IMR-90 (cell line): ENCODE results near the gene AP3D1. TPM values are rescaled to one million over a fixed set of nuclear protein-coding genes. Genes with fewer than 3 reads are reported as not detected.

Experiments
- ATAC-seq: fragments of 200-7000 bp; cut with Tn5 transposase; 2 replicates; pipeline ENCODE4 v1.9.1; 2020; ENCODE audit warnings: low read depth, mild to moderate bottlenecking, moderate library complexity
- BruUV-seq: library from RNA; stranded (reverse); fragments of 400-500 nt; replicated peaks from 2 replicates; lab custom pipeline; 2021; lab: Mats Ljungman, UMichigan
- CTCF ChIA-PET: fragments of 300-600 bp; formaldehyde crosslinking; extraction: SDS; loops from one replicate; lab custom pipeline; 2021; ENCODE audit warnings: antibody characterized with exemption; lab: Yijun Ruan, JAX
- POLR2A ChIA-PET: fragments of 300-600 bp; sonication (Branson Sonifier 250); formaldehyde crosslinking; loops from one replicate; lab custom pipeline; 2022; ENCODE audit warnings: antibody characterized with exemption; ENCODE audit not compliant: unreplicated experiment; lab: Charles Lee
- DNase-seq: peaks from one replicate; pipeline ENCODE4 v3.0.0; 2013
- H2AFZ ChIP-seq: replicated peaks from 2 replicates; pipeline ENCODE3; 2013; ENCODE audit warnings: low read length, mild to moderate bottlenecking; ENCODE audit not compliant: poor library complexity
- H2AK5ac ChIP-seq: 2 replicates; pipeline ENCODE4 v1.6.1; 2013; ENCODE audit warnings: low read depth, low read length, inconsistent platforms
- H2AK9ac ChIP-seq: replicated peaks from 2 replicates; pipeline ENCODE3; 2013; ENCODE audit warnings: mild to moderate bottlenecking, low read depth, low read length, moderate library complexity; ENCODE audit not compliant: poor library complexity
- H2BK120ac ChIP-seq: 2 replicates; pipeline ENCODE4 v1.6.1; 2013; ENCODE audit warnings: low read depth, low read length, inconsistent platforms
- H2BK15ac ChIP-seq: 3 replicates; pipeline ENCODE4 v1.6.1; 2013; ENCODE audit warnings: low read depth, low read length, inconsistent platforms
- H2BK20ac ChIP-seq: 2 replicates; pipeline ENCODE4 v1.6.1; 2013; ENCODE audit warnings: low read depth, mild to moderate bottlenecking, inconsistent platforms, low read length, moderate library complexity
- H2BK5ac ChIP-seq: 2 replicates; pipeline ENCODE4 v1.6.1; 2013; ENCODE audit warnings: mild to moderate bottlenecking, low read depth, low read length, inconsistent platforms; ENCODE audit not compliant: poor library complexity, severe bottlenecking
- H3K14ac ChIP-seq: replicated peaks from 2 replicates; pipeline ENCODE4 v1.6.1; 2013; ENCODE audit warnings: low read depth, low read length, inconsistent platforms
- H3K18ac ChIP-seq: 2 replicates; pipeline ENCODE4 v1.6.1; 2013; ENCODE audit warnings: low read depth, low read length, control low read depth
- H3K23ac ChIP-seq: 2 replicates; pipeline ENCODE4 v1.6.1; 2013; ENCODE audit warnings: low read depth, low read length, inconsistent platforms
- H3K27ac ChIP-seq: 2 replicates; pipeline ENCODE4 v1.5.1; 2013; ENCODE audit warnings: mild to moderate bottlenecking, control low read depth, low read length; ENCODE audit not compliant: insufficient read depth
- H3K27me3 ChIP-seq: 2 replicates; pipeline ENCODE4 v1.6.1; 2013; ENCODE audit warnings: low read length; ENCODE audit not compliant: control insufficient read depth, insufficient read depth
- H3K36me3 ChIP-seq: 2 replicates; pipeline ENCODE4 v1.6.1; 2013; ENCODE audit warnings: low read length, mixed read lengths; ENCODE audit not compliant: control insufficient read depth, insufficient read depth
- H3K4ac ChIP-seq: 2 replicates; pipeline ENCODE4 v1.6.1; 2013; ENCODE audit warnings: low read depth, low read length, inconsistent platforms
- H3K4me1 ChIP-seq: 2 replicates; pipeline ENCODE4 v1.6.1; 2013; ENCODE audit warnings: low read length, mixed read lengths; ENCODE audit not compliant: control insufficient read depth, insufficient read depth
- H3K4me2 ChIP-seq: 2 replicates; pipeline ENCODE4 v1.6.1; 2013; ENCODE audit warnings: low read depth, mild to moderate bottlenecking, control low read depth, low read length, moderate library complexity
- H3K4me3 ChIP-seq: 2 replicates; pipeline ENCODE4 v1.5.1; 2013; ENCODE audit warnings: low read depth, mild to moderate bottlenecking, control low read depth, low read length, moderate library complexity; ENCODE audit not compliant: insufficient read depth
- H3K56ac ChIP-seq: 2 replicates; pipeline ENCODE4 v1.6.1; 2013; ENCODE audit warnings: low read length, inconsistent platforms; ENCODE audit not compliant: insufficient read depth; ENCODE audit errors: extremely low read depth
- H3K79me1 ChIP-seq, 2 experiments: 2 replicates each; pipeline ENCODE4 v1.6.1; 2013; ENCODE audit warnings: low read length in 2 of 2, inconsistent platforms in 1 of 2, low read depth in 1 of 2
- H3K9ac ChIP-seq: 2 replicates; pipeline ENCODE4 v1.6.1; 2013; ENCODE audit warnings: low read depth, low read length, control low read depth
- H3K9me1 ChIP-seq: 2 replicates; pipeline ENCODE4 v1.6.1; 2013; ENCODE audit warnings: low read length, inconsistent platforms; ENCODE audit not compliant: insufficient read depth
- H3K9me3 ChIP-seq: 2 replicates; pipeline ENCODE4 v1.6.1; 2013; ENCODE audit warnings: low read length; ENCODE audit not compliant: control insufficient read depth, insufficient read depth
- H4K20me1 ChIP-seq: 2 replicates; pipeline ENCODE4 v1.6.1; 2013; ENCODE audit warnings: low read length, inconsistent platforms; ENCODE audit not compliant: insufficient read depth
- H4K5ac ChIP-seq: 2 replicates; pipeline ENCODE4 v1.6.1; 2013; ENCODE audit warnings: mild to moderate bottlenecking, low read depth, low read length, control low read depth
- H4K8ac ChIP-seq, 2 experiments: 2 replicates each; pipeline ENCODE4 v1.6.1; 2013; ENCODE audit warnings: low read depth in 2 of 2, low read length in 2 of 2, control low read depth in 1 of 2, inconsistent platforms in 1 of 2
- H4K91ac ChIP-seq: 2 replicates; pipeline ENCODE4 v1.6.1; 2013; ENCODE audit warnings: low read depth, low read length, inconsistent platforms; ENCODE audit not compliant: insufficient read depth
- ELK1 ChIP-seq: fragments of 150-350 bp; IDR thresholded peaks from 2 replicates; pipeline ENCODE4 v1.6.1; 2016; ENCODE audit warnings: low read depth, mild to moderate bottlenecking, low read length, moderate library complexity, borderline replicate concordance
- RFX5 ChIP-seq: IDR thresholded peaks from 2 replicates; pipeline ENCODE4 v1.8.0; 2012; ENCODE audit warnings: low read depth, mild to moderate bottlenecking, low read length, moderate library complexity
- WGBS, 2 experiments: methylation state at CpG; one replicate each; pipeline versions ENCODE4 v1.1.5 to v1.1.7; 2013; ENCODE audit warnings: missing lambda C conversion rate in 2 of 2; ENCODE audit not compliant: insufficient read length in 1 of 2; ENCODE audit errors: extremely low coverage in 2 of 2; 5-methylcytosine and 5-hydroxymethylcytosine counted together
- dilution Hi-C: fragments of 300-500 bp; cut with HindIII; formaldehyde crosslinking; loops from one replicate; pipeline ENCODE4 v1.14.3; 2018; ENCODE audit warnings: low sequenced_read_pairs; ENCODE audit not compliant: unreplicated experiment
- in situ Hi-C: fragments of 300-500 bp; cut with MboI; formaldehyde crosslinking; loops from 3 replicates; pipeline ENCODE4 v1.14.3; 2019; ENCODE audit warnings: low sequenced_read_pairs, inconsistent platforms, mixed read lengths
- intact Hi-C: fragments of 100-400 bp; cut with micrococcal nuclease; formaldehyde crosslinking; loops from 2 replicates; pipeline ENCODE4 v1.10.0; 2022
- polyA plus RNA-seq, 3 experiments: library from polyadenylated mRNA; depleted of rRNA; stranded (reverse); fragments of >200 nt; gene quantifications; 2 replicates each; pipeline ENCODE4 v1.2.3, GENCODE V29; 2012; ENCODE audit warnings: low replicate concordance in 1 of 3
- total RNA-seq: library from RNA; depleted of rRNA; stranded (reverse); fragments of >200 nt; gene quantifications from 2 replicates; pipeline ENCODE4 v1.2.3, GENCODE V29; 2012

AP3D1 gene
- total and polyA plus RNA-seq, 2 of the 4 experiments (the other 2 are of a cell fraction): 75.3 to 129 TPM

DNA sequence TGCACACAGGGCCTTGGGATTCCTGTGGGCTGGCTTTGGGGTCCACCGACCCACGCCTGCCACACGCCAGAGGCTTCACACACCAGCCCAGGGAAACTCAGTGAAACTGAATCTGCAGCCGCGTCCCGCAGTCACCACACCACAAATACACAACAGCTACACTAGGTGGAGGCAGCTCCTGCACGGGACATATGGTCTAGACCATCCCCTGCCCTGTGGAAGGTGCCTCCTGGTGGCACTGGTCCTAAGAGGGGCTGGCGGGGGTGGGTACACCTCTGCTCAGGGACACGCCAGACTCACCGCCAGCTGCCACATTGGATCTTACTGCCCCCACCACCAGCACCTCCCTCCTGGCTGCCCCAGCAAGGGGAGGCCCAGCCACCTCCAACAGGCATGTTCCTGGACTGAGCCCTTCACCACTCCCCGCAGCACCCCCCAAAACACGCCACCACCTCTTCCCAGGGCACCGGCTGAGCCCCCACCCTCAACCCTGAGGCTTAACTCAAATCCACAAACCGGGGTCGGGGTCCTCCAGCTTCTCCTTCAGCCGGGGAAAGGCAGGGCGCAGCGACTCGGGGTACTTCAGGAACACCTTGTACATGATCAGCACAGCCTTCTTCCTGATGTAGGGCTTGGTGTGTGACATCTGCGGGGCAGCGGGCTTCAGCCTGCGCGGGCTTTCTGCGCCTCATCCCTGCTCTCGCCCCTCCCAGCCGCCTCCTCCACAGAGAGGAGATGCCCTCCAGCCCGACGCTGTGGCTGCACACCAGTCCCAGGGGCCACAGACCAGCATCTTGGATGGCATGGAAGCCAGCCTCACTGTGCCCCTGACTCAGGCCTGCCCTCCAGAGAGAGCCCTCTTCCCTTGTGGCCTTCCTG lies 21.2 kb downstream of the AP3D1 start:
- ChIA-PET CTCF (no interaction called here), POLR2A (no interaction called here)
- intact Hi-C loops: no loop called here

More for the DNA sequence above, 21.2 kb downstream of the AP3D1 start:
- no peak overlapping the region for H4K8ac ChIP-seq
- no peak overlapping the region for H3K4me2 ChIP-seq
- no peak overlapping the region for H2BK20ac ChIP-seq
- peaks cover 50% of the 10 kb centered on the region for H4K20me1 ChIP-seq
- no peaks in the 10 kb centered on the region for H3K9me1 ChIP-seq
- H3K18ac ChIP-seq: no peak overlapping the region
- H4K91ac ChIP-seq: no peak overlapping the region
- dilution Hi-C loops (no loop called here), in situ Hi-C loops (no loop called here)
- no peak overlapping the region for H3K4me3 ChIP-seq
- H3K23ac ChIP-seq: no peak overlapping the region
- no peak overlapping the region for H2BK15ac ChIP-seq
- no peak for DNase-seq
- H3K9ac ChIP-seq: no peak overlapping the region
- H2AFZ ChIP-seq: no peak overlapping the region
- BruUV-seq: no TSS peak
- no peak overlapping the region for H4K5ac ChIP-seq
- no peaks in the 10 kb centered on the region for H3K27me3 ChIP-seq
- H3K79me1 ChIP-seq: peaks cover 5 to 48% of the 10 kb centered on the region in 2 experiments
- H2AK5ac ChIP-seq: no peak overlapping the region
- TF ChIP-seq RFX5 (no peak), ELK1 (no peak)
- H2BK5ac ChIP-seq: no peak overlapping the region
- no peaks in the 10 kb centered on the region for H3K9me3 ChIP-seq
- H2AK9ac ChIP-seq: no peak overlapping the region
- no peak for ATAC-seq
- peaks cover 55% of the 10 kb centered on the region for H3K36me3 ChIP-seq
- H2BK120ac ChIP-seq: no peak overlapping the region
- H3K27ac ChIP-seq: no peak overlapping the region
- 96% methylated on average over 4 of the region's 28 CpGs; no CpG with 5 or more reads in 1 of the 2 experiments for WGBS, 2 experiments
- no peak overlapping the region for H3K56ac ChIP-seq
- H3K4ac ChIP-seq: no peak overlapping the region
- no peaks in the 10 kb centered on the region for H3K4me1 ChIP-seq
- H3K14ac ChIP-seq: no peak overlapping the region
